ENCODE measurements around the gene KLRF2. TPM values are rescaled to one million over a fixed set of nuclear protein-coding genes. Genes with fewer than 3 reads are reported as not detected.
A peak's percentile ranks its signal among the peaks of the same experiment; 100 is the strongest.

KLRF2 gene
- total RNA-seq, 1 experiment from 2014 or later: not detected

DNA sequence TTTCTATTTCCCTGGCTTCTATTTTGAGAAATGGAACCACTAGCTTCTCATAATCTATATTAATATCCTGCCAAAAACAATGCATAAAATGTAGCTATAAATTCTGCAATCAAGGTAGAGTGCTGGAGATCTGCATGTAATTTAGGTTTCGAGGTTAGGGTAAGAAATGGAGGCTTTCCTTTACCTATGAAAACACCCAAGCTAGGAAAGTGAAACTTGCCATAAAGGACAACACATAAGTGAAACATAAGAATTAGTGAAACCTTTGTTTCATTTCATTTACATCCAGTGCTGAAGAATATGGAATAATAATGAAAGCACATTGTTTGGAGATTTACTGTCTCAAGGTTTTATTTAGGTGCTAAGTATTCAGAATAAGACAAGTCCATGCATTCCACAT, 41.1 kb downstream of the KLRF2 start:
- no peaks in the 10 kb centered on the region for H3K79me2 ChIP-seq (ENCODE audit: low read depth)
- TF ChIP-seq, protein P1, sequence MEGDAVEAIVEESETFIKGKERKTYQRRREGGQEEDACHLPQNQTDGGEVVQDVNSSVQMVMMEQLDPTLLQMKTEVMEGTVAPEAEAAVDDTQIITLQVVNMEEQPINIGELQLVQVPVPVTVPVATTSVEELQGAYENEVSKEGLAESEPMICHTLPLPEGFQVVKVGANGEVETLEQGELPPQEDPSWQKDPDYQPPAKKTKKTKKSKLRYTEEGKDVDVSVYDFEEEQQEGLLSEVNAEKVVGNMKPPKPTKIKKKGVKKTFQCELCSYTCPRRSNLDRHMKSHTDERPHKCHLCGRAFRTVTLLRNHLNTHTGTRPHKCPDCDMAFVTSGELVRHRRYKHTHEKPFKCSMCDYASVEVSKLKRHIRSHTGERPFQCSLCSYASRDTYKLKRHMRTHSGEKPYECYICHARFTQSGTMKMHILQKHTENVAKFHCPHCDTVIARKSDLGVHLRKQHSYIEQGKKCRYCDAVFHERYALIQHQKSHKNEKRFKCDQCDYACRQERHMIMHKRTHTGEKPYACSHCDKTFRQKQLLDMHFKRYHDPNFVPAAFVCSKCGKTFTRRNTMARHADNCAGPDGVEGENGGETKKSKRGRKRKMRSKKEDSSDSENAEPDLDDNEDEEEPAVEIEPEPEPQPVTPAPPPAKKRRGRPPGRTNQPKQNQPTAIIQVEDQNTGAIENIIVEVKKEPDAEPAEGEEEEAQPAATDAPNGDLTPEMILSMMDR (conservative IDR thresholded peaks at IDR 0.05): no peak
- TF ChIP-seq EZH2 (IDR thresholded peaks at IDR 0.05; ENCODE audit: low read depth): no peak
- H3K4me2 ChIP-seq: no peak overlapping the region
- no peaks in the 10 kb centered on the region for H3K9me2 ChIP-seq (ENCODE audit: insufficient read depth)
- ChIA-PET CTCF (no interaction called here), POLR2A (ENCODE audit: unreplicated experiment) (no interaction called here)
- H3K27ac ChIP-seq: no peak overlapping the region
- no TSS peak for BruUV-seq (replicated peaks)
- no peak overlapping the region for H3K4me3 ChIP-seq
- H4K20me1 ChIP-seq (ENCODE audit: insufficient read depth): no peaks in the 10 kb centered on the region
- H3K36me3 ChIP-seq (ENCODE audit: low read depth): no peaks in the 10 kb centered on the region
- no peaks in the 10 kb centered on the region for H3K4me1 ChIP-seq (replicated peaks; ENCODE audit: insufficient read depth)
- DNase-seq: no peak
- H3K9me3 ChIP-seq (ENCODE audit: insufficient read depth, low read depth): no peaks in the 10 kb centered on the region
- no peak overlapping the region for H2AFZ ChIP-seq
- no peaks in the 10 kb centered on the region for H3K27me3 ChIP-seq (ENCODE audit: insufficient read depth, low read depth)
- no peaks in the 10 kb centered on the region for H3F3A ChIP-seq (ENCODE audit: insufficient read depth, low read depth)
- intact Hi-C loops (cut with micrococcal nuclease; ENCODE audit: unreplicated experiment): no loop called here

DNA sequence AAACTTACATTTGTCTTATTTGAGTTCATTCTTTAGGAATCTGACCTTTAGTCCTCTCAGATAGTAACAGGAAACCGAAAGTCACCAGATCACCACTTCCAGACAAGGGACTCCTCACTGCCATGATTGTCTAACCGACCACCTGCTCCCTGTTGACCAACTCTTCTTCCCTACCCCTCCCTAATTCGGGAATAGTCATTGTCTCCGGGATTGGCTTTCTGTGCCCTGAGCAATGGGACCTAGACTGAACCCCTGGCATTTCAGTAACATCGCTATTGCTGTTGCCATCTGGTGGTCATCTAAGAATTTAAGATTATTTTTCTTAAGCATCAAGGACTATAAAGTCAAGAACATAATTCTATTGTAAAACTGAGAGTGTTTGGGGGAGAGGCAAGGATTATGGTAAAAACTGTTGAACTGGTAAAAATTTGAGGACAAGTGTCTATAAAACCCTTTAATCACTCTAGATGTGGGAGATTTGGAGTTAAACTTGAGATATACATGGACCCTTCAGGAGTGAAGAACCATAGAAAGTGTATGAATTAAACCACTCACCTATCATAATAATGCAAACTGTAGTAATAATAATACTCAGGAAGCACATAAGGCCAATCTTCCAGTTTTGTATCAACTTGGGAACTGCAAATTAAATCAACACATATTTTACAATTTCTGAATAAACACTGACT, 44.6 kb downstream of the KLRF2 start:
- BruUV-seq (replicated peaks): no TSS peak
- H2AFZ ChIP-seq: no peak overlapping the region
- DNase-seq: peak in 1 of 2 experiments; percentile 6
- H3K36me3 ChIP-seq (ENCODE audit: low read depth): no peaks in the 10 kb centered on the region
- H3K27me3 ChIP-seq (ENCODE audit: insufficient read depth, low read depth): no peaks in the 10 kb centered on the region
- 0 out of 2 replicates have a peak overlapping the region, but pooled peaks have one; percentile 9 for H3K4me3 ChIP-seq
- H3K27ac ChIP-seq: no peak overlapping the region
- no peaks in the 10 kb centered on the region for H3K9me2 ChIP-seq (ENCODE audit: insufficient read depth)
- CTCF ChIA-PET: no interaction called here
- no peaks in the 10 kb centered on the region for H4K20me1 ChIP-seq (ENCODE audit: insufficient read depth)
- H3K79me2 ChIP-seq (ENCODE audit: low read depth): no peaks in the 10 kb centered on the region
- no peaks in the 10 kb centered on the region for H3K4me1 ChIP-seq (replicated peaks; ENCODE audit: insufficient read depth)
- H3K9me3 ChIP-seq (ENCODE audit: insufficient read depth, low read depth): no peaks in the 10 kb centered on the region
- intact Hi-C loops (cut with micrococcal nuclease; ENCODE audit: unreplicated experiment): loop anchor here (1.0 kb wide), 2 partner anchors 112 to 176 kb away; no protein-coding TSS in a partner anchor
- H3K4me2 ChIP-seq: peak overlapping the region; percentile 60
- POLR2A ChIA-PET (ENCODE audit: unreplicated experiment): interaction anchor here (0.5 kb wide), 1 partner anchor 214 kb away, joined by 4 read pairs; no protein-coding TSS in a partner anchor
- TF ChIP-seq, protein P1 (conservative IDR thresholded peaks at IDR 0.05): peak; percentile 70
- TF ChIP-seq EZH2 (IDR thresholded peaks at IDR 0.05; ENCODE audit: low read depth): no peak
- no peaks in the 10 kb centered on the region for H3F3A ChIP-seq (ENCODE audit: insufficient read depth, low read depth)

DNA sequence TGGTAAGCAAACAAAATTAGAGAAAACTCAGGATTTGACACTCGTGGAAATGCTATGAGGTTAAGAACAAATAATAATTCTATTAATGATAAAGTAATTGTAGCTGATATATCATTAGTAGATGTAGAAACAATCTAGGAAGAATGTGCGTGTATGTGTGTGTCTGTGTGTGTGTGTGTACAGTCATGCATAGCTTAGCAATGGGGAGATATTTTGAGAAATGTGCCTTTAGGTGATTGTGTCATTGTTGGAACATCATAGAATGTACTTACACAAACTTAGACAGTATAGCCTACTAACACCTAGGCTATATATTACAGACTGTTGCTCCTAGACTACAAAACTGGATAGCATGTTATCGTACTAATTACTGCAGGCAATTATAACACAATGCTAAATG, 45.6 kb downstream of the KLRF2 start:
- Histone ChIP-seq H4K20me1 (ENCODE audit: insufficient read depth) (no peaks in the 10 kb centered on the region), H3K9me3 (ENCODE audit: insufficient read depth, low read depth) (no peaks in the 10 kb centered on the region), H3K79me2 (ENCODE audit: low read depth) (no peaks in the 10 kb centered on the region), H2AFZ (no peak overlapping the region), H3K4me1 (replicated peaks; ENCODE audit: insufficient read depth) (no peaks in the 10 kb centered on the region), H3K9me2 (ENCODE audit: insufficient read depth) (no peaks in the 10 kb centered on the region), H3F3A (ENCODE audit: insufficient read depth, low read depth) (no peaks in the 10 kb centered on the region), H3K27ac (no peak overlapping the region), H3K4me2 (no peak overlapping the region), H3K4me3 (no peak overlapping the region), H3K36me3 (ENCODE audit: low read depth) (no peaks in the 10 kb centered on the region), H3K27me3 (ENCODE audit: insufficient read depth, low read depth) (no peaks in the 10 kb centered on the region)
- TF ChIP-seq, protein P1 (conservative IDR thresholded peaks at IDR 0.05): no peak
- no peak for TF ChIP-seq EZH2 (IDR thresholded peaks at IDR 0.05; ENCODE audit: low read depth)
- no TSS peak for BruUV-seq (replicated peaks)
- POLR2A ChIA-PET (ENCODE audit: unreplicated experiment): interaction anchor here (0.6 kb wide), 1 partner anchor 279 kb away, joined by 10 read pairs; no protein-coding TSS in a partner anchor
- intact Hi-C loops (cut with micrococcal nuclease; ENCODE audit: unreplicated experiment): loop anchor here (1.0 kb wide), 1 partner anchor 177 kb away; no protein-coding TSS in a partner anchor
- no peak for DNase-seq
- CTCF ChIA-PET: interaction anchor here (0.6 kb wide), 1 partner anchor 115 kb away, joined by 13 read pairs; no protein-coding TSS in a partner anchor
